Stimulated activated CD4-positive, alpha-beta T cell treated with anti-CD3 and anti-CD28 coated beads, Interleukin-2, amount 100 ng/mL, for 48 hours (primary cell): Measurements from ENCODE around the gene BNC2.

Experiments used
- DNase-seq, 2 donors: peaks; one replicate each; pipeline ENCODE4 v3.0.0-alpha.2; 2020

Gene BNC2

GRCh38 chr9:16530669-16531642 is 339.5 kb downstream of the BNC2 start:
- no peak for DNase-seq

- DNase-seq = no peak
Measured at GRCh38 chr9:16527573-16527972, 342.9 kb downstream of the BNC2 start.

DNA sequence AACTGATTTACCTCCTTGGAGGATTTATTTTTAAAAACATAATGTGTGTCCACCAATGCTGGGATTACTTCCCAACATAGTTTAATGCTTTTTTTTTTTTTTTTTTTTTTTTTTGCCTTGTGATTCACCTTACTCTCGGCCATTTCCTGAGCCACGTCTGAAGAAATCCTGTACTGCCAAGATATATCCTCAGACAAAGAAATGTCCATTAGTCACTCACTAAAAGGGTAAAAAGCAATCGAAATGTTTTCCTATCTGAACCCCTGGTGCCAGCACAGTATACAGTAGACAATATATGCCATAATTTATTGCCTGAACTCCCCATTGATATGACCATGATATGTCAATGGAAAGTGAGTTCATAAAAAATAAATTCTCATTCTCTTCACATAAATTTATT is 344.1 kb downstream of the BNC2 start:
- no peak for DNase-seq

GRCh38 chr9:16524823-16525222 is 345.6 kb downstream of the BNC2 start:
- DNase-seq = no peak

DNA sequence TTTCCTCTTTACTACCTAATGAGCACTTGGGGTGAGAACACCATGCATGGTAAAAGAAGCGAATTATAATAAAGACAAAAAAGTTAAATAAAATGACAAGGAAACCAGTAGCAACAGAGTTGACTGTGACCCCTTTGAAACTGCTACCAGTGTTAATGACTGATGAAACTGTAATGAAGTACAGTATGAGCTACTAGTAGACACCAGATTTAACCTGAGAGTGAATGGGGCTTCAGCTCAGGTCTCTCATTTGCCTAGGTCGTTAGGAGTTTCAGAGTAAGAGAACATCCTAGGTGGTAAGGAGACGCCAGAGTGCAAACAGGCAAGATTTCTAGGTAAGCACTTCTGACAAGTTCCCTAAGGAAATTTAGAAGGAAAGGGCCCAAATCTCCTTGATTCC is 346.4 kb downstream of the BNC2 start:
- no peak for DNase-seq

- no peak for DNase-seq
Measured at GRCh38 chr9:16521868-16522411, 348.5 kb downstream of the BNC2 start.

DNA sequence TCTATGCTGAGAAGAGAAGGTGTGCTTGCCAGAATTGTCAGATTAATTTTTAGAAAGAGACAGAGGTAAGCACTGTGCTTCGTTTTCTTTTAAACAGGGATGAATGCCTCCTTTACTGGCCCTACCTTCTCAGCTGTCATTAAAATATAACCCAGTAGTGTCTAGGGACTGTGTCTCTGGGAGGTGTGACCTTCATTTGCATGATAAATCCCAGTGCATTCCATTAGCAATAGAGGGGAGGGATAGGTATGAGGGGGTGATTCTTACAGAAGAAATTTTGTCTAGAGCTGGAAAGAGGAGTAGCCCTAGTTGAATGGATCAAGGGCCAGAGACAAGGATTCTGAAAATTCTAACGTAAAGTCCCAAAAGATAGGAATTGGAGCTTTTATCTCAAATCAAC is 351.5 kb downstream of the BNC2 start:
- no peak for DNase-seq

GRCh38 chr9:16516891-16517290 is 353.6 kb downstream of the BNC2 start:
- DNase-seq = no peak

DNA sequence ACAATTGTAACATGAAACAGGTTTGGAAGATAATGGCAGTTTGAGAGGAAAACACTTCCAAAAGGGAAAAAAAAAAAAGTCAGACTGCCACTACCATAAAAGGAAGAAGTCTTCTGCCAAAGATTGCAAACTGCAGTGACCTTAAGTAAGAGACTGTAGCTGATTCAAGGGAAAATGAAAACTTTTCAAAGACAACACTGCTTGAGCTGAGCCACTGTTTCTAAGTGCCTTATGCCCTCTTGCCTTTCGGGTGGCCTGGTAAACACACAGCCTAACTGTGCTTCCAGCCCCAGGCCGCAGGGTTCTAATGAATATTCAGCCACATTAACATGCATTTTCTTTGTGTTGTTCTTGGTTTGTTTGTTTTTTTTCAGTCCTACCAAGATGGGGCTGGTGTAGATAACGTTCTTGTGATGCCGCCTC is 354.6 kb downstream of the BNC2 start:
- DNase-seq = no peak

DNA sequence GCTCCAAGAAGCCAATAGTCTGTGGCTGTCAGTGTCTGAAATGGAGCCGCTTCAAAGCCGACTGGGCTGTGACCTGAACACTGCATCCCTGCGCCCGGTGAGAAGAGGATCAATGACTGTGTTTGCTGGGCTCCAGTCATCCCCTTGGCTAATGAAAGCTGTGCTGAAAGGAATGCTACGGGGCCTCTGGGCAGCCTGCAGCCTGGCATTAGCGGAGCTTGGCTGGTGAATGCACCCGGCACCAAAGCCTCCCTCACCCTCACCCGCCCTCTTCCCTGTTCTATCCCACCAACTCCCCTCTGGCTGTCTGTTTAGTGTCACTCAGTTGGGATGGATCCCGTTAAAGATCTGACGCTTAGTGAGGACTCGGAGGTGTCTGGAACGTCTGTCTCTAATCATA is 355.3 kb downstream of the BNC2 start:
- DNase-seq = no peak

DNA sequence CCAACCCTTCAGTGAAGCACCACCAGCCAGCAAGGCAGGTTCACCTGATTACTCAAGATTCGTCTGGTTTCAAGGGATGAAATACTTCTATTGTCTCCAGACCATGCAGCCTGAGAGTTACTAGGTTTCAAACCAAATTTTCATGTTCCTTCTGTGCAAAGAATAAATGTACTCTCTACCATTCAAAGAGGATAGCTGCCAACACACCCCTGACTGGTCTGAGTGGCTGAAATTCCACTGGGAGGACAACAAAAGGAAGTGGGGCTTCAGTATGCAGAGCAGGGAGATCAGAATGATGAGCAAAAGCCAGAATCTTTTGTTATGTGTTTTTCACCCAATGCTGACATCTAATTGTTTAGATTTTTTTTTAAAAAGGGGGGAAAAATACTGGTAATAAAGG is 356.3 kb downstream of the BNC2 start:
- DNase-seq = no peak

DNA sequence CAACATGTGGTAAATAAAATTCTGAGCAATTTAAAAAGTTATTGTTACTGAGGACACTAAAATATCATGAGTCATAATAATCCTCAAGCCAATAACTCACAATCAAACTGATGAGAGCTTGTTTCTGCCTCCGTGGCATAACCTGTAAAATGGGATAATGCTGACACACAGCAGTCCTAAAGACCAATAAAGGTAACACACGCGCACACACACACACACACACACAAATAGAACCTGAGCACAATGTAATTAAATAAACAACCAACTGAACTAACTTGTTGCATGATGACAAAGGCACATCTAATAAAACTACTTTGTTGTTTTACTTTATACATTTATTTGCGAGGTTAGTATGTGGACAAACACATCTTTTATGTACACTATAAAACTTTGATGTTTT is 358.2 kb downstream of the BNC2 start:
- no peak for DNase-seq

GRCh38 chr9:16510482-16510881 is 360.0 kb downstream of the BNC2 start:
- DNase-seq = no peak

- DNase-seq = no peak
Measured at GRCh38 chr9:16509997-16510396, 360.5 kb downstream of the BNC2 start.

- no peak for DNase-seq
Measured at GRCh38 chr9:16505199-16505598, 365.3 kb downstream of the BNC2 start.

- no peak for DNase-seq
Measured at GRCh38 chr9:16501726-16502125, 368.7 kb downstream of the BNC2 start.

GRCh38 chr9:16501141-16501540 is 369.3 kb downstream of the BNC2 start:
- DNase-seq = no peak

DNA sequence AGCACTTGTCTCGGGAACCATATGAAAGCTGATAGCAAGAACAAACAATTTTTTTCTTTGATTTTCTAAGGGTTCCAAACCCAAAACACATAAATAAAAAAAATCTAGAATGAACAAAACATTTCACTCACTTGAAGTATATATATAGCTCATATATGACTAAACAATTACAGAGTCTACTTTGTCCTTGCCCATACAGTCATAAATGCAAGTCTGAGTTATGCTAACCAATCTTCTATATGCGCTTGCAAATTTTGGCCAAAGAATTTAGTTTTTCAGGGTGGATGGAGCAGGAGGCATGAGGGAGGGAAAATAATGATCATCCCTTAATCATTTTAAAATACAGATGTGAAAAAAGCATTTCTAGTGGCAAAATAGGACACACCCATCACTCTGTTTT is 370.1 kb downstream of the BNC2 start:
- no peak for DNase-seq

GRCh38 chr9:16499892-16500291 is 370.6 kb downstream of the BNC2 start:
- no peak for DNase-seq

- DNase-seq = no peak
Measured at GRCh38 chr9:16496908-16497307, 373.6 kb downstream of the BNC2 start.

GRCh38 chr9:16487915-16488314 is 382.6 kb downstream of the BNC2 start:
- DNase-seq = no peak

DNA sequence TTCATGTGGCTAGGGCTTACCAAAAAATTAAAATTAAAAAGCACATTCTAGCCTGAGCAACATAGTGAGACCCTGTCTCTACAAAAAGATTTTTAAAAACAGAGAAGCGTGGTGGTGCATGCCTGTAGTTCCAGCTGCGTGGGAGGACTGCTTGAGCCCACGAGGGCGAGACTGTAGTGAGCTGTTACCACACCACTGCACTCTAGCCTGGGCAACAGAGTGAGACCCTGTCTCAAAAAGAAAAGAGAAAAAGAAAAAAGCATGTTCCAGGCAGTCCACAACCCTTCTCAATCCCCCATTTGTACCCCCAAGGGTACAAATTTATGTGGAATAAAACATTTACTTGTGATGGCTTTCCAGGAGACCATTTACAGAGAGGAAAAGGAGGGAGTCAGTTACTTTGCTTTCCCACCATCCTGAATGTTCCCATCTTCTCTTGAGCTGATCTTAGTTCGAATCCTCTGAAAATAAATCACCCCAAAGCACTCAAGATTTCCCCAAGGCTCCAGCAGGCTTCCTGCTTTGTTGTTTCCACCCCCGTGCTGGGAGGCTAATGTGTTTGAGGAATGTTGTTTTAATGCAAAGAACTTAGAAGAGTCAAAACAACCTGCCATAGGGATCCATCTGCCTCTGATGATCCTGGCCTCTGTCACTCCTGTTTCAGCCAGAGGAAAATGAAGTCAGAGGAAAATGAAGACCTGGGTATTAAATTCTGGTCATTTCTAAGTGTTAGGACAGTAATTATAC is 384.7 kb downstream of the BNC2 start:
- no peak for DNase-seq

DNA sequence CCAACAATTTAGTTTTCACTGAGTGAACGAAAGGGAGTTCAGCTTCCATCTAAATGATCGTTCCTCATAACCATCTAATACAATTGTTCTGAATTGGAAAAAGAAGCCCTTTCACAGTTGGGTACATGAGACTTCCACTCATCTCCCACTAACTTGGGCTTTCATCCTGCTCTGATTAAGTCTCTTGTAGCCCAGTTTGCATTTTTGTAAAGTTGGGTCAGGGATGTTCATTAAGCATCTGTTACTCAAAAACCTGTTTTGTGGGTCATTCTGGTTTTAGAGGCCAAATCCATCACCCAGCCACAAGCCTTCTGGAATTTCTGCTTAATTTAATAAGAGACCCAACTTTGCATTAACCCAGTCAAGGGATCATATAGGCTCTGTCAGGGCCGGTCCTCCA is 385.3 kb downstream of the BNC2 start:
- no peak for DNase-seq

- no peak for DNase-seq
Measured at GRCh38 chr9:16484744-16485143, 385.7 kb downstream of the BNC2 start.
